Stimulated activated CD4-positive, alpha-beta T cell treated with anti-CD3 and anti-CD28 coated beads, TNF-alpha, amount 100 ng/mL, for 4 hours (primary cell): ENCODE measurements around the gene TP53I11.
A peak's percentile ranks its signal among the peaks of the same experiment; 100 is the strongest.

Experiments used
- DNase-seq, 3 experiments: peaks; one replicate each; pipeline ENCODE4 v3.0.0-alpha.2; 2020; ENCODE audit warnings: low read depth in 3 of 3

Gene TP53I11

GRCh38 chr11:44912270-44912987 is 38.3 kb downstream of the TP53I11 start:
- DNase-seq, result no peak

DNA sequence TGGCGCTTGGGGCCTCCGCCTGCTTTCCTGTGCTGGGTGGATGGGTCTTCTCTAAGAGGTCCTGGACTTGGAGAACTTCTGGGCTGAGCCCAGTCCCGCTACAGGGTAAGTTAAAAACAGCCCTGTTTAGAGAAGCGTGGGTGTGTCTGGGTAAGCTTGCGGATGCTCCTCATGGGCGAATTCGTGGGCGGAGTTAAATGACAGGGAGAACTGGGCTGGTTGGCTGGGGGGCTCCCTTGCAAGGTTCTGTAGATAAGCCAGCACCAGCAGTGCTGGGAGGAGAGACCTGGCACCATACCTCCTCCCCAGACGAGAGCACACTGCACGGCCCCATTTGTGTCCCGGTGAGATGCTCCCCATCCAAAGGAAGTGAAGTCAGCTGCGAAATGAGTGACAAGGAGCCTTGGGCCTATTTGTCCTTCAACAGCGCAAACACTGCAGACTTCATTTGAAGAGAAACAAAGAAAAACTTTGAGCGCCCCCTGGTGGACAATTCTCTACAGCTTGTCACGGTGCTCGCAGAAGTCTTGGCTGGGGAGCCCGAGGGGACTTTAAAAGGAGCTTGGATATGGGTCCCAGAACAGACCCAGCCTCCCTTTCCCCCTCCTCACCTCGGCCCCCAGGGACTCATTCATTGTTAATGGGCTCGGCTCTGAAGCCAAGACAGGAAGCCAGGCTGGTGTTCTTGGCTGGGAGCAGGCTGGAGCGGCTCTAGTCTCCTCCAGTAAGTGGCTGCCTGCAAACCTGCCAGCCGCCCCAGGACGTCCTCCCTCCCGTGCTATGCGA is 39.5 kb downstream of the TP53I11 start:
- peak; percentile 52 to 84 (median 75) for DNase-seq

GRCh38 chr11:44910591-44910990 is 40.1 kb downstream of the TP53I11 start:
- DNase-seq, result no peak

DNA sequence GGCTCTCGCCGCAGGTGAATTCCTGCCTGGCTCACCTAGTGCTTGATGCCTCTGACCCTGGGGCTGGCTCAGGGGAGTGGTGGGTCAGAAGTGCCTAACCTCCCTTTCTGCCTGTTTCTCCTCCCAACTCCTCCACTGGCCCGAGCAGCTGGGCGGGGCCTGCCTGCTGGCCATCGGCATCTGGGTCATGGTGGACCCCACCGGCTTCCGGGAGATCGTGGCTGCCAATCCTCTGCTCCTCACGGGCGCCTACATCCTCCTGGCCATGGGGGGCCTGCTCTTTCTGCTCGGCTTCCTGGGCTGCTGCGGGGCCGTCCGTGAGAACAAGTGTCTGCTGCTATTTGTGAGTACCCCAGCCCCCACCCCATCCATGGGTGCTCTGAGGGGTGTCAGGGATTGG is 41.1 kb downstream of the TP53I11 start:
- no peak for DNase-seq

DNA sequence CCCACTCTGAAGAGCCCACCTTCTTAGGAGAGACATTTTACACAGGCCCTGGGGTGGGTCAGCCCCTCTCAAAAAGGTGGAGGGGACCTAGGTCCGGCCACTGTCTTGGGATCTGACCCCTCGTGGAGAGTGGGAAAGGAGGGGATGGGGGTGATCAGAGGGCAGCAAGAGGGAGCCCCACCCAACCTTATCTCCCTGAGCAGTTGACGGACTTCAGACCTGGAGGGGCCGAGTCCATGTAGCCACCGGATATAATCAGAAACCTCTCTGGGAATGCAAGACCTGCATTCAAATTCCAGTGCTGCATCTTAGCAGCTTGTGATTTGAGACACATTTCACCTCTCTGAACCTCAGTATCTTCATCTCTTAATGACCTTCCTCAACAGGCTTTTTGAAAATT is 44.0 kb downstream of the TP53I11 start:
- no peak for DNase-seq

DNA sequence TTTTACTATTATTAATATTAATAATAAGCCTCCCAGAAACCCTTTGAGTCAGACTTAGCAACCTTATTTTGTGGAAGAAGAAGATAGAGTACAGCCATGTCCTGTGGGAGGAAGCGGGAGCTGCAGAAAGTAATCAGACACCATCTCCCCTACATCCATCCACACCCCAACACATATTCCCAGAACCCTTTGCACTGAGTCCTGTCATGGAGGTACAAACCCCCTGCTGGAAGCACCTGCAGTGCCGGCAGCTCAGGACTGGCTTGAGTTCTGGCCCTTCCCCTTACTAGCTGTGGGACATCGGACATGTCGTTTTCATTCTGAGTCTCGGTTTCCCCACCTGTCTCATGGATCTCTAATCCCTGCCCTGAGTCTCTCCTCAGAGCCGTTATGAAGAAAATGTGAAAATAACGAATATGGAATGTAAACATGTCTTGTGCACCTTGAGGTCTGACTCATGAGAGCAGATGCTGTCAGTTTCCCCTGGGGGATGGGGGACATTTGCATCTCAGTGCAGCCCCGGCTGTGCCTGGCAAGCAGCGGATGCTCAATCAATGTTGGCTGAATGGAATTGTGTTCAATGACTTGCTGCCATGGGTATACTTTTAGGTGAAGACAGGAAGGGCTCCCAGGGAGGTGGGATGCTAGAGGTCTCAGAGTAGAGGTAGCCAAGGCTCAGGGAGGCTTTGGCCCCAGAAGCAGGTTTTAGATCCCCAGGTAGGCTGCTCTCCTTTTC is 45.4 kb downstream of the TP53I11 start:
- no peak for DNase-seq

DNA sequence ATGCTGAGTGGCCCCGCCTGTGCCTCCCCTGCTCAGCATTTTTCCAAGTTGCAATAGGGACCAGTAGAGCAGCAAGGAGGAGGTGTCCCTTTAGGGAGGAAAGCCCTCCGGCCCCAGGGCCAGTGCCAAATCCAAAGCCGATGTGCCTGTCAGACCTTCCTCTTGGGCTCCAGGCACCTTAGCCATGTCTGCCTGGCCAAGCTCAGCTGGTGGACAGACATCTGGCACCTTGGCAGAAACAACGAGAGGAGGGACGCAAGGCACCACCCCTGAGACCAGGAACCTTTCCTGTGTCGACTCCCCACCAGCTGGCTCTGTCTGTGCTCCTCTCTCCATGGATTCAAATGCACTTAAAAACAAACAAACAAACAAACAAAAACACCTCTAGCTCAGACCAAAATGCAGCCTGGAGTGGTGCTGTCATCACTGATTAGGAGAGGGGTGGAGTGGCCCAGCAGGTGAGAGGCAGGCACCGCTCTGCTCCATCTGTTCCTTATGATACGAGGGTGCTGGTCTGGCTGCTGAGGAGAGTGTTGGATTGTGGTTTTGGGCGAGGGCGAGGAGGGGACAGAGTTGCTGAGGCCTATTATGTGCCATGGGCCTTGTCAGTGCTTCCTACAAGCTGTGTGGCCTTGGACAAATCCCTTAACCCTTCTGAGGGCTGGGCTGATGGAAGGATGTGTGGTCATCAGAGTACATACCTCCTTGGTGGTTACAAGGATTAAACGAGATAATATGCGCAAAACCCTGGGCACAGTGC is 46.2 kb downstream of the TP53I11 start:
- DNase-seq, result no peak

DNA sequence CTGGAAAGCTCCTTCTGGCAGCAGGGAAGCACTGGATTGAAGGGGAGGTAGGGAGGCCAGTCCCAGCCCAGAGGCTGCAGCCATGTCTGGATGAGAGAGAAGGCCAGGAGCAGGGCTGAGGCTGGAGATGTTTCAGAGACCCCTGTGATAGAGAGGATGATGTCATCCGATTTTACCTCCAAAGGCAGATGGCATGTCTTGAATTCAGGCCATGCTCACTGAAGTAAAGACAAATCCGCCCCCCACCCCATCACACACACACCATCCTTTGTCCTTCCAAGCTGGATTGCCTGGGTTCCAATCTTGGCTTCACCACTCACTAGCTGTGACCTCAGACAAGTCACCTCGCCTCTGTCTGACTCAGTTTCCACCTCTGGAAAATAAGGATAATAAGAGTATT is 47.2 kb downstream of the TP53I11 start:
- DNase-seq, result no peak

GRCh38 chr11:44903035-44903434 is 47.6 kb downstream of the TP53I11 start:
- DNase-seq, result no peak

GRCh38 chr11:44901786-44902185 is 48.9 kb downstream of the TP53I11 start:
- DNase-seq, result no peak

DNA sequence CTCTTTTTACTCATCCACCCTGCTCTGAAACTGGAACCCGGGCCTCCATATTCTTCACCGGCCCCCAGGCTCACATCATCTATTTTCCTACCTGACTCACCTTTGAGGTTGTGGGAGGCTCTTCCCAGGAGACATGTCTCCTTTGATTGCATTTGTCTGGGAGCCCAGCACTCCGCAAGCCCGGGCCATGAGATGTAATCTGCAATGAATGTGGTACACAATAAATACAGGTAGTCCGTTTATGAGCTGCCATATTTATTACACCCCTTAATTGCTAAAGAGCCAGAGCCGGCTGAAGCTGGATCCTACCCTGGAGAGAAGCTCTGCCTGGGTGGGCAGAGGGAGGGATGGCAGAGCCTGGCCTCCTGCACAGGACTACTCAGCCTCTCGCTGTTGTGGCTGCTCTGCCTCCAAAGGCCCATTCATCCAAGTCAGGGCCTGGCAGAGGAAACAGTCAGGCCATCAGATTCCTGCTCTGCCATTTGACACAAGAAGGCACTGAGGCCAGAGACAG is 49.5 kb downstream of the TP53I11 start:
- no peak for DNase-seq

DNA sequence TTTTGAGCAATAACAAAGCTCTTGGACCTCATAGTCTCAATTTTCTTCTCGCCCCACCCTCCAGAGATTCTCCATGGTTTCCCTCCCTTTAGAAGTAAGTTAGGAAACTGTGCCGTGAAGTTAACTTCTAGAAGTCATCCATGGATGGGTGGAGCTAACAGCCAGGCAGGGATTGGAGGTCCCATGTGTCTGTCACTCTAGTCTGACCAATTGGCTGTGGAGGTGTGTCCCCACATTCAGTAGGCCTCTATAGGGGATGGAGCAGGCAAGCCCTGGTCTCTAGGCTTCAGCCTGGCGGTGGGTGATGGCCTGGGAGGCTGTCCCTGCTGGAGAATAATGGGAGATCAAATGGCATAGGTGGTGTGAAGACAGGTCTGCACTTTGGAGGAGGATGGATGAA is 50.7 kb downstream of the TP53I11 start:
- DNase-seq, result no peak

- DNase-seq, result peak; percentile 18 to 40 (median 35)
Measured at GRCh38 chr11:44893846-44894617, 56.7 kb downstream of the TP53I11 start.

DNA sequence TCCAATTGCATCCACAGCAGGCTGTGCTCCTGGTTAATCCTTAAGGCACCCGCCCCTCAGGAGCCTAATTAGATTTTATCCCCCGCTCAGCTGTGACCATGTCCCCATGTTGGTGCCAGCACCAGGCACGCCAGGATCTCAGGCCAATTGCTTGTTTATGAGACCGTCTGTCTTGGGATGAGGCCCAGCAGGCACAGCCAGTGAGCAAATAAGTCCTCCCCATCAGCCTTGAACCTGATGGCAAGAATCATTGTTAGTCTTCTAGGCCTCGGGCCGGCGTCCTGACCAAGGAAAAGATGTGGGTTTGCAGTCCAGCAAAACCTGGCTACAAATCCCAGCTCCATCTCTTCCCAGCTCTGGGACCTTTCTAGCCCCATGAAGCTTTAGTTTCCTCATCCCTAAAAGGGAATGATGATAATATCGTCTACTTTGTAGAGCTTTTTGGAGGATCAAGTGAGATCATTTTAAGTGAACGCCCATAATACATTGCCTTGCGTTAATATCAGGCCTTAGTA is 57.3 kb downstream of the TP53I11 start:
- DNase-seq, result no peak

DNA sequence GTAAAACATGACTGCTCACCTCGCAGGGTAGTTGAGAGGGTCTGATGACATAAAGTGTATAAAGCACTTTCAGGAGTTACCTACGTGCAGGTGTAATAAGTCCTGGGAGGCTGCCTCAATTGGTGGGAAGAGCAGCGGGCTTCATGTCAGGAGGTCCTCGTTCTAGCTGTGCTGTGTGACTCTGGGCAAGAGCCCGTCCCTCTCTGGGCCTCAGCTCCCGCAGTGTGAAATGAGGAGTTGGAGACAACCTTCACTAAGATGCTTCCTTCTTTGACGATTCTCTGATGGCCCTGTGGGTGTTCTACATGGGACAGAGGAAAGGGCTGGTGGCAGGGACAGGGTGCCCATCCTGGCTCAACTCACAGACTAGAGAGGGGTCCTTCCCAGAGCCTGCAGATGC is 57.8 kb downstream of the TP53I11 start:
- no peak for DNase-seq

GRCh38 chr11:44889266-44889665 is 61.4 kb downstream of the TP53I11 start:
- no peak for DNase-seq

GRCh38 chr11:44887636-44888035 is 63.0 kb downstream of the TP53I11 start:
- DNase-seq, result no peak

DNA sequence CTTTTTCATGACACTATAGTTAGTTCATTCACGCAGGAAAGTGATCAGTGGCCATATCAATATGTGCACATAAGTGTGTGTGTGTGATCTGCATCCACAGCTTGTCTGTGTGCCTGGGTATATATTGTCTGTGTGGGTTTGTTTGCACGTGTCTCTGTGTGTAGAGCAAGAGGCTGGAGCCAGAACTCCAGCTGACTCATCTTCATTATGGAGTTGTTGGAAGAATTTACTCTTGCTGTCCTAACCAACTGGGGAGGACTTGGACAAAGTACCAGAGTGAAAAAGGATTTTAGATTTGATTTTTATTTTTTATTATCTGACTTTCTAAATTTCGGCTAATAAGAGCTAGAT is 63.9 kb downstream of the TP53I11 start:
- DNase-seq, result no peak

- DNase-seq, result no peak
Measured at GRCh38 chr11:44885919-44886789, 64.5 kb downstream of the TP53I11 start.
